Neural progenitor cell (in vitro differentiated cells): ENCODE data around the gene FKRP. TPM values are rescaled to one million over a fixed set of nuclear protein-coding genes. Genes with fewer than 3 reads are reported as not detected.

ENCODE experiments used
- DNase-seq: peaks from one replicate; pipeline ENCODE4 v3.0.0-alpha.2; 2016; ENCODE audit warnings: low spot score
- H2AFZ ChIP-seq: fragments of 200-600 bp; sonication (generic); replicated peaks from 2 replicates; pipeline ENCODE4 v1.6.1; 2016; ENCODE audit warnings: antibody characterized with exemption
- H3F3A ChIP-seq: fragments of 200-600 bp; sonication (generic); 2 replicates; pipeline ENCODE4 v1.6.1; 2016; ENCODE audit warnings: antibody characterized with exemption, low read depth
- H3K27ac ChIP-seq: fragments of 200-600 bp; sonication (generic); 2 replicates; pipeline ENCODE4 v1.5.1; 2016; ENCODE audit warnings: mild to moderate bottlenecking
- H3K27me3 ChIP-seq: fragments of 200-600 bp; sonication (generic); 2 replicates; pipeline ENCODE4 v1.6.1; 2016; ENCODE audit warnings: mild to moderate bottlenecking, moderate library complexity
- H3K36me3 ChIP-seq: fragments of 200-600 bp; sonication (generic); 2 replicates; pipeline ENCODE4 v1.5.1; 2016
- H3K4me1 ChIP-seq: fragments of 200-600 bp; sonication (generic); 2 replicates; pipeline ENCODE4 v1.6.1; 2016; ENCODE audit warnings: mixed run types
- H3K4me2 ChIP-seq: fragments of 200-600 bp; sonication (generic); 2 replicates; pipeline ENCODE4 v1.6.1; 2016
- H3K4me3 ChIP-seq: fragments of 200-600 bp; sonication (generic); 2 replicates; pipeline ENCODE4 v1.5.1; 2016
- H3K79me2 ChIP-seq: fragments of 200-600 bp; sonication (generic); 2 replicates; pipeline ENCODE4 v1.6.1; 2016; ENCODE audit warnings: low read depth
- H3K9ac ChIP-seq: fragments of 200-600 bp; sonication (generic); 2 replicates; pipeline ENCODE4 v1.6.1; 2016
- H3K9me3 ChIP-seq: fragments of 200-600 bp; sonication (generic); 2 replicates; pipeline ENCODE4 v1.5.1; 2016; ENCODE audit warnings: low read depth
- H4K20me1 ChIP-seq: fragments of 200-600 bp; sonication (generic); 2 replicates; pipeline ENCODE4 v1.6.1; 2016; ENCODE audit warnings: low read depth
- H3K27ac Mint-ChIP-seq: 3 replicates; pipeline ENCODE4 v1.8.0; 2021; ENCODE audit warnings: mixed read lengths
- H3K27me3 Mint-ChIP-seq: 2 replicates; pipeline ENCODE4 v1.8.0; 2022; ENCODE audit warnings: low read depth, mild to moderate bottlenecking, inconsistent platforms, moderate library complexity, mixed read lengths; ENCODE audit not compliant: insufficient read depth
- H3K36me3 Mint-ChIP-seq: 3 replicates; pipeline ENCODE4 v1.8.0; 2021; ENCODE audit warnings: mixed read lengths
- H3K4me1 Mint-ChIP-seq: 3 replicates; pipeline ENCODE4 v1.8.0; 2021; ENCODE audit warnings: mixed read lengths
- H3K4me3 Mint-ChIP-seq: 3 replicates; pipeline ENCODE4 v1.8.0; 2021; ENCODE audit warnings: mild to moderate bottlenecking, moderate library complexity, mixed read lengths
- H3K9me3 Mint-ChIP-seq: 3 replicates; pipeline ENCODE4 v1.8.0; 2020; ENCODE audit warnings: mixed read lengths
- CTCF ChIP-seq: fragments of 200-600 bp; sonication (generic); IDR thresholded peaks from 2 replicates; pipeline ENCODE4 v1.5.1; 2017; ENCODE audit warnings: antibody characterized with exemption, mild to moderate bottlenecking
- EZH2 ChIP-seq: fragments of 200-600 bp; sonication (generic); IDR thresholded peaks from 2 replicates; pipeline ENCODE4 v1.6.1; 2017; ENCODE audit warnings: antibody characterized with exemption, mild to moderate bottlenecking, moderate library complexity
- EZH2phosphoT487 ChIP-seq: fragments of 200-600 bp; sonication (generic); IDR thresholded peaks from 2 replicates; pipeline ENCODE4 v1.6.1; 2017; ENCODE audit warnings: antibody characterized with exemption
- total RNA-seq: library from RNA; depleted of rRNA; stranded (reverse); fragments of >200 nt; gene quantifications from 2 replicates; pipeline ENCODE4 v1.2.3, GENCODE V29; 2015; ENCODE audit warnings: low replicate concordance

Gene FKRP, protein sequence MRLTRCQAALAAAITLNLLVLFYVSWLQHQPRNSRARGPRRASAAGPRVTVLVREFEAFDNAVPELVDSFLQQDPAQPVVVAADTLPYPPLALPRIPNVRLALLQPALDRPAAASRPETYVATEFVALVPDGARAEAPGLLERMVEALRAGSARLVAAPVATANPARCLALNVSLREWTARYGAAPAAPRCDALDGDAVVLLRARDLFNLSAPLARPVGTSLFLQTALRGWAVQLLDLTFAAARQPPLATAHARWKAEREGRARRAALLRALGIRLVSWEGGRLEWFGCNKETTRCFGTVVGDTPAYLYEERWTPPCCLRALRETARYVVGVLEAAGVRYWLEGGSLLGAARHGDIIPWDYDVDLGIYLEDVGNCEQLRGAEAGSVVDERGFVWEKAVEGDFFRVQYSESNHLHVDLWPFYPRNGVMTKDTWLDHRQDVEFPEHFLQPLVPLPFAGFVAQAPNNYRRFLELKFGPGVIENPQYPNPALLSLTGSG
- 18.6 and 40.5 TPM in 2 replicates for total RNA-seq

- Histone ChIP-seq H3K36me3 (peaks cover 3% of the 10 kb centered on the region), H3K4me2 (peak within 1 kb of the TSS; percentile 92), H3K4me3 (peak within 1 kb of the TSS; percentile 100), H3K9me3 (no peaks in the 10 kb centered on the region), H2AFZ (peak within 1 kb of the TSS; percentile 99), H3K79me2 (peaks cover 74% of the 10 kb centered on the region), H3K27ac (no peak within 1 kb of the TSS), H4K20me1 (peaks cover 48% of the 10 kb centered on the region), H3K4me1 (peaks cover 10% of the 10 kb centered on the region), H3K27me3 (no peaks in the 10 kb centered on the region), H3F3A (peaks cover 25% of the 10 kb centered on the region), H3K9ac (peak within 1 kb of the TSS; percentile 96)
- H3K4me1 Mint-ChIP-seq, result peaks cover 46% of the 10 kb centered on the region
- H3K4me3 Mint-ChIP-seq, result peak within 1 kb of the TSS; percentile 98
- peaks cover 7% of the 10 kb centered on the region for H3K27me3 Mint-ChIP-seq
- H3K27ac Mint-ChIP-seq, result peak within 1 kb of the TSS; percentile 92
- no peaks in the 10 kb centered on the region for H3K9me3 Mint-ChIP-seq
- TF ChIP-seq CTCF (no peak), EZH2 (no peak)
- peak; percentile 69 for DNase-seq
- H3K36me3 Mint-ChIP-seq, result peaks cover 10% of the 10 kb centered on the region
These were observed at the start of gene FKRP for GRCh38 chr19:46745521-46746280. FKRP (plus strand) TSS chr19:46746057; CDS start chr19:46755451, 9,394 bp downstream.

DNA sequence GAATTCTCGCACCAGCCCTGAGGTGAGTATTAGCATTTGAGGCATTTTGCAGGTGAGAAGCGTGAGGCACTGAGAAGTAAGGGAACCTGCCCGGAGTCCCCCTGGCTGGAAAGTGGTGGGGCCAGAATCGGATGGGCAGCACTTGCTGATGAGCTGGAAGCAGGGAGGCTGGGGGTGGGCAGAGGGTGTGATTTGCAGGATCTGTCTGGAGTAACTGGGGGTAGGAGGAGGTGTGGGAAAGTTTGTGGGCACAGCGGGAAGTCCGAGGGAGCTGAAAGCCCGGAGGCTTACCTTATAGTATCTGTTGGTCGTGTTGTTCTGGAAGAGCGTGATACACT is 49.0 kb upstream of the FKRP start:
- Histone ChIP-seq H2AFZ (no peak overlapping the region), H3K4me1 (no peaks in the 10 kb centered on the region), H3K36me3 (peaks cover 4% of the 10 kb centered on the region), H4K20me1 (peaks cover 33% of the 10 kb centered on the region), H3K27me3 (no peaks in the 10 kb centered on the region), H3K4me3 (no peak overlapping the region), H3K27ac (no peak overlapping the region), H3F3A (peaks cover 17% of the 10 kb centered on the region), H3K4me2 (no peak overlapping the region), H3K79me2 (no peaks in the 10 kb centered on the region), H3K9ac (no peak overlapping the region), H3K9me3 (no peaks in the 10 kb centered on the region)
- no peak for TF ChIP-seq CTCF
- TF ChIP-seq EZH2, result no peak
- no peak for TF ChIP-seq EZH2phosphoT487
- H3K27me3 Mint-ChIP-seq, result peaks cover 13% of the 10 kb centered on the region
- H3K4me3 Mint-ChIP-seq, result peak overlapping the region; percentile 30
- peaks cover 36% of the 10 kb centered on the region for H3K36me3 Mint-ChIP-seq
- peaks cover 14% of the 10 kb centered on the region for H3K4me1 Mint-ChIP-seq
- H3K27ac Mint-ChIP-seq, result no peak overlapping the region
- no peaks in the 10 kb centered on the region for H3K9me3 Mint-ChIP-seq
- no peak for DNase-seq

DNA sequence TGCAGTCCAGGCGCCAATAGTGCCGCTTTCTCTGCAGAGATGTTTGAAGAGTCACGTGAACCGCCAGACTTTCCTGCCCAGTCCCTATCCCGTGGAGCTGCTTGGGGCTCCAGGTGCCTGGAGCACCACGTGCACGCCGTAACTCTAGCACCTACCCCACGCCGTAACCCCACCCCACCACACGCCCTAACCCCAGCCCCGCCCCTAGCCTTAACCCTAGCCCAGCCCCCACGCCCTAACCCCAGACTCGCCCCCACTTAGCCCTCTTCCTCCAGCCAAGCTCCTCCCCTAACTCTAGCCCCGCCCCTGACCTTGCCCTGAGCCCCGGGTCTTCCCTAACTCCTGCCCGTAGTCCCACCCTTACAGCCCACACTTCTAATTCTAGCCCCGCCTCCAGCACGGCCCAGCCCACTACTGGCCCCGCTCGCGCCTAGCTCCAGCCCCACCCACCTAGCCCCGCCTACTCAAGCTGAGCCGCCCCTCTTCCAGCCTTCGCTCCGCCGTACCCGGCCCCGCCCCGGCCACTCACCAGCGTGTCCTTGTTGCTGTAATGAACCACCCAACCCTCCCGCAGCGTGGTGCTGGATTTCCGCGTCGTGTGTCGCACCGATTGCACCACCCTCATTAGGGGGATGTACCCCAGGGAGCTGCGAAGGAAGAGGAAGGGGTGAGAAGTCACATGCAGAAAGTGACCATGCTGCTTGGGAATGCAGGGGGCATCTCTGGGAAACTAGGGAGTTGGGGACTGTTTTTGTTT is 48.5 kb upstream of the FKRP start:
- H3K27me3 Mint-ChIP-seq, result peaks cover 8% of the 10 kb centered on the region
- TF ChIP-seq CTCF (no peak), EZH2phosphoT487 (no peak), EZH2 (no peak)
- peak overlapping the region; percentile 64 for H3K4me2 ChIP-seq

More for the DNA sequence above, 48.5 kb upstream of the FKRP start:
- Histone ChIP-seq H3K9ac (no peak overlapping the region), H2AFZ (no peak overlapping the region), H3K79me2 (no peaks in the 10 kb centered on the region), H3F3A (peaks cover 17% of the 10 kb centered on the region), H3K27ac (no peak overlapping the region), H4K20me1 (peaks cover 33% of the 10 kb centered on the region), H3K4me3 (no peak overlapping the region), H3K4me1 (no peaks in the 10 kb centered on the region), H3K36me3 (peaks cover 4% of the 10 kb centered on the region), H3K9me3 (no peaks in the 10 kb centered on the region), H3K27me3 (no peaks in the 10 kb centered on the region)
- H3K4me3 Mint-ChIP-seq, result peak overlapping the region; percentile 30
- DNase-seq, result peak; percentile 97
- peaks cover 30% of the 10 kb centered on the region for H3K36me3 Mint-ChIP-seq
- H3K27ac Mint-ChIP-seq, result no peak overlapping the region
- peaks cover 14% of the 10 kb centered on the region for H3K4me1 Mint-ChIP-seq
- no peaks in the 10 kb centered on the region for H3K9me3 Mint-ChIP-seq
